ENCODE data around the gene ASIC1. TPM values are rescaled to one million over a fixed set of nuclear protein-coding genes. Genes with fewer than 3 reads are reported as not detected.
"Not testable (repeated sequence)": the region's sequence is repeated elsewhere in the genome, so short reads cannot be mapped to it uniquely, and the experiment has no call there.

The ASIC1 gene
- total RNA-seq, 1 donor from 2014 or later, result 18.1 TPM

- DNase-seq (ENCODE audit: extremely low spot score, unreplicated experiment), result no peak
- Mint-ChIP-seq H3K27ac (peak overlapping the region; percentile 10), H3K4me3 (peak overlapping the region; percentile 83), H3K4me1 (ENCODE audit: unreplicated experiment) (peaks cover 10% of the 10 kb centered on the region), H3K36me3 (peaks cover 7% of the 10 kb centered on the region), H3K9me3 (no peaks in the 10 kb centered on the region), H3K27me3 (no peaks in the 10 kb centered on the region)
- no peak for TF ChIP-seq CTCF (conservative IDR thresholded peaks at IDR 0.05)
These were observed 25.9 kb downstream of the ASIC1 start for GRCh38 chr12:50083301-50083700.

GRCh38 chr12:50084409-50084774 is 27.0 kb downstream of the ASIC1 start:
- Mint-ChIP-seq H3K4me3 (peak overlapping the region; percentile 96), H3K36me3 (peaks cover 15% of the 10 kb centered on the region), H3K4me1 (ENCODE audit: unreplicated experiment) (peaks cover 18% of the 10 kb centered on the region), H3K27ac (peak overlapping the region; percentile 91)
- not testable (repeated sequence) for H3K9me3 Mint-ChIP-seq; H3K27me3 Mint-ChIP-seq; DNase-seq (ENCODE audit: extremely low spot score, unreplicated experiment)

GRCh38 chr12:50084775-50085614 is 27.6 kb downstream of the ASIC1 start, which contains the start of gene SMARCD1:
Gene SMARCD1, plus strand, starts transcription at chr12:50085342. Its CDS starts 28 bp downstream, at chr12:50085370.
- peak; percentile 46 for TF ChIP-seq CTCF (conservative IDR thresholded peaks at IDR 0.05)
- Mint-ChIP-seq H3K27ac (peak within 1 kb of the TSS; percentile 91), H3K4me1 (ENCODE audit: unreplicated experiment) (peaks cover 18% of the 10 kb centered on the region), H3K9me3 (no peaks in the 10 kb centered on the region), H3K36me3 (peaks cover 16% of the 10 kb centered on the region), H3K4me3 (peak within 1 kb of the TSS; percentile 96), H3K27me3 (no peaks in the 10 kb centered on the region)
- DNase-seq (ENCODE audit: extremely low spot score, unreplicated experiment), result peak; percentile 91

- peak overlapping the region; percentile 96 for H3K4me3 Mint-ChIP-seq
- DNase-seq (ENCODE audit: extremely low spot score, unreplicated experiment), result no peak
- H3K9me3 Mint-ChIP-seq, result no peaks in the 10 kb centered on the region
- H3K4me1 Mint-ChIP-seq (ENCODE audit: unreplicated experiment), result peaks cover 18% of the 10 kb centered on the region
- no peaks in the 10 kb centered on the region for H3K27me3 Mint-ChIP-seq
- H3K27ac Mint-ChIP-seq, result peak overlapping the region; percentile 91
- H3K36me3 Mint-ChIP-seq, result peaks cover 19% of the 10 kb centered on the region
- TF ChIP-seq CTCF (conservative IDR thresholded peaks at IDR 0.05), result no peak
These were observed 28.2 kb downstream of the ASIC1 start for GRCh38 chr12:50085615-50086072.

- peaks cover 18% of the 10 kb centered on the region for H3K4me1 Mint-ChIP-seq (ENCODE audit: unreplicated experiment)
- H3K9me3 Mint-ChIP-seq, result no peaks in the 10 kb centered on the region
- H3K27ac Mint-ChIP-seq, result peak overlapping the region; percentile 91
- peak overlapping the region; percentile 96 for H3K4me3 Mint-ChIP-seq
- TF ChIP-seq CTCF (conservative IDR thresholded peaks at IDR 0.05), result no peak
- no peak for DNase-seq (ENCODE audit: extremely low spot score, unreplicated experiment)
- peaks cover 19% of the 10 kb centered on the region for H3K36me3 Mint-ChIP-seq
- H3K27me3 Mint-ChIP-seq, result no peaks in the 10 kb centered on the region
These were observed 28.8 kb downstream of the ASIC1 start for GRCh38 chr12:50086148-50086547.

GRCh38 chr12:50087151-50087550 is 29.8 kb downstream of the ASIC1 start:
- Mint-ChIP-seq H3K4me1 (ENCODE audit: unreplicated experiment) (peaks cover 18% of the 10 kb centered on the region), H3K27ac (no peak overlapping the region), H3K27me3 (no peaks in the 10 kb centered on the region), H3K36me3 (peaks cover 23% of the 10 kb centered on the region), H3K9me3 (no peaks in the 10 kb centered on the region), H3K4me3 (peak overlapping the region; percentile 96)
- no peak for DNase-seq (ENCODE audit: extremely low spot score, unreplicated experiment)
- TF ChIP-seq CTCF (conservative IDR thresholded peaks at IDR 0.05), result no peak

All from type B pancreatic cell (in vitro differentiated cells).